Cardiac muscle cell (in vitro differentiated cells and primary cell): Measurements from ENCODE around the gene CCL15. TPM values are rescaled to one million over a fixed set of nuclear protein-coding genes. Genes with fewer than 3 reads are reported as not detected.

ENCODE experiments used
- DNase-seq, 2 donors: peaks; one replicate each; pipeline versions ENCODE4 v3.0.0 to v3.0.0-alpha.2; 2010 to 2017; ENCODE audit warnings: low read depth in 1 of 2, low spot score in 1 of 2
- H3K27ac ChIP-seq: fragments of 200-600 bp; sonication (generic); 2 replicates; pipeline ENCODE4 v1.5.1; 2016
- H3K27me3 ChIP-seq: fragments of 200-600 bp; sonication (generic); 2 replicates; pipeline ENCODE4 v1.6.0; 2016; ENCODE audit warnings: control low read depth
- H3K36me3 ChIP-seq: fragments of 200-600 bp; sonication (generic); 2 replicates; pipeline ENCODE4 v1.5.1; 2016; ENCODE audit warnings: control low read depth
- H3K4me1 ChIP-seq: fragments of 200-600 bp; sonication (generic); 2 replicates; pipeline ENCODE4 v1.8.1; 2017; ENCODE audit warnings: low read depth, mild to moderate bottlenecking, mixed run types
- H3K4me3 ChIP-seq: fragments of 200-600 bp; sonication (generic); 2 replicates; pipeline ENCODE4 v1.5.1; 2016; ENCODE audit warnings: mild to moderate bottlenecking
- H3K9me3 ChIP-seq: fragments of 200-600 bp; sonication (generic); 2 replicates; pipeline ENCODE4 v1.5.1; 2017; ENCODE audit warnings: low read depth, mild to moderate bottlenecking, control low read depth
- CTCF ChIP-seq: IDR thresholded peaks from 2 replicates; pipeline ENCODE4 v1.5.1; 2012; ENCODE audit warnings: low read depth, mild to moderate bottlenecking, low read length
- polyA plus RNA-seq: library from polyadenylated mRNA; unstranded; fragments of >200 nt; fragmentation: Nextera tagmentation; extraction: Ambion mirVana; gene quantifications from 2 replicates; pipeline ENCODE4 v1.2.1, GENCODE V29; 2016
- total RNA-seq: library from RNA; depleted of rRNA; stranded (reverse); fragments of >200 nt; gene quantifications from 2 replicates; pipeline ENCODE4 v1.2.3, GENCODE V29; 2016

CCL15 gene
- total and polyA plus RNA-seq, 2 experiments from 2014 or later, result not detected

GRCh38 chr17:35981908-35982330, 19.4 kb downstream of the CCL15 start:
- H3K4me3 ChIP-seq, result no peak overlapping the region
- H3K4me1 ChIP-seq, result no peaks in the 10 kb centered on the region
- no peaks in the 10 kb centered on the region for H3K27me3 ChIP-seq
- H3K27ac ChIP-seq, result no peak overlapping the region
- no peak for TF ChIP-seq CTCF
- H3K9me3 ChIP-seq, result no peaks in the 10 kb centered on the region
- no peaks in the 10 kb centered on the region for H3K36me3 ChIP-seq
- no peak for DNase-seq

GRCh38 chr17:35981246-35981645, 20.1 kb downstream of the CCL15 start, which contains the start of gene CCL16:
Gene CCL16 (minus strand): TSS chr17:35981497. CDS start chr17:35981420, 77 bp downstream.
- H3K4me3 ChIP-seq, result no peak within 1 kb of the TSS
- DNase-seq, result no peak
- H3K36me3 ChIP-seq, result no peaks in the 10 kb centered on the region
- H3K27ac ChIP-seq, result no peak within 1 kb of the TSS
- H3K4me1 ChIP-seq, result no peaks in the 10 kb centered on the region
- H3K27me3 ChIP-seq, result no peaks in the 10 kb centered on the region
- TF ChIP-seq CTCF, result no peak
- no peaks in the 10 kb centered on the region for H3K9me3 ChIP-seq

GRCh38 chr17:35978346-35978745, 23.0 kb downstream of the CCL15 start:
- Histone ChIP-seq H3K27me3 (no peaks in the 10 kb centered on the region), H3K4me1 (no peaks in the 10 kb centered on the region), H3K27ac (no peak overlapping the region), H3K4me3 (no peak overlapping the region), H3K36me3 (no peaks in the 10 kb centered on the region), H3K9me3 (no peaks in the 10 kb centered on the region)
- no peak for DNase-seq
- no peak for TF ChIP-seq CTCF

- H3K4me3 ChIP-seq, result no peak overlapping the region
- DNase-seq, result no peak
- TF ChIP-seq CTCF, result no peak
- no peaks in the 10 kb centered on the region for H3K9me3 ChIP-seq
- H3K27me3 ChIP-seq, result no peaks in the 10 kb centered on the region
- no peaks in the 10 kb centered on the region for H3K36me3 ChIP-seq
- no peak overlapping the region for H3K27ac ChIP-seq
- no peaks in the 10 kb centered on the region for H3K4me1 ChIP-seq
Measured at GRCh38 chr17:35977509-35977908, 23.8 kb downstream of the CCL15 start.

- H3K27me3 ChIP-seq, result no peaks in the 10 kb centered on the region
- DNase-seq, result no peak
- H3K4me3 ChIP-seq, result no peak overlapping the region
- no peak for TF ChIP-seq CTCF
- H3K9me3 ChIP-seq, result no peaks in the 10 kb centered on the region
- no peak overlapping the region for H3K27ac ChIP-seq
- no peaks in the 10 kb centered on the region for H3K36me3 ChIP-seq
- H3K4me1 ChIP-seq, result no peaks in the 10 kb centered on the region
Measured at GRCh38 chr17:35973333-35974260, 27.8 kb downstream of the CCL15 start.
